SK-MEL-5 (cell line): Measurements from ENCODE around the gene CDH15. TPM values are rescaled to one million over a fixed set of nuclear protein-coding genes. Genes with fewer than 3 reads are reported as not detected.

Experiments
- DNase-seq: peaks from one replicate; pipeline ENCODE4 v3.0.0-alpha.2; 2016; ENCODE audit warnings: low read depth, low spot score
- in situ Hi-C: cut with HindIII; loops from 2 replicates; pipeline ENCODE4 v1.10.0; 2016; ENCODE audit warnings: low sequenced_read_pairs, high pct_unique_total_duplicates, low pct_unique_long_range_greater_than_20kb
- polyA plus RNA-seq, 2 experiments: library from polyadenylated mRNA; depleted of rRNA; stranded (reverse); fragments of >200 nt; gene quantifications; 2 replicates each; pipeline ENCODE4 v1.2.3, GENCODE V29; 2015
- total RNA-seq: library from RNA; depleted of rRNA; stranded (reverse); fragments of >200 nt; shearing (Covaris generic); gene quantifications from 2 replicates; pipeline ENCODE4 v1.2.3, GENCODE V29; 2014; rRNA removed

Gene CDH15
- total RNA-seq: not detected in 2 replicates
- polyA plus RNA-seq (2015; cell fraction: cytosol; rRNA removed): not detected in 2 replicates
- polyA plus RNA-seq (2015; cell fraction: nucleus; rRNA removed): 1.4 TPM in 1 of 2 replicates, not detected in the other

GRCh38 chr16:89171216-89172170 lies at the start of gene CDH15:
Gene CDH15 (plus strand): TSS chr16:89171748. CDS start chr16:89171832, 84 bp downstream.
- in situ Hi-C loops: no loop called here
- DNase-seq: peak; percentile 90

GRCh38 chr16:89122322-89122851 lies 49.2 kb upstream of the CDH15 start:
- no peak for DNase-seq
- in situ Hi-C loops: no loop called here

- in situ Hi-C loops: no loop called here
- DNase-seq: no peak
Measured at GRCh38 chr16:89123001-89123830, 48.3 kb upstream of the CDH15 start.

DNA sequence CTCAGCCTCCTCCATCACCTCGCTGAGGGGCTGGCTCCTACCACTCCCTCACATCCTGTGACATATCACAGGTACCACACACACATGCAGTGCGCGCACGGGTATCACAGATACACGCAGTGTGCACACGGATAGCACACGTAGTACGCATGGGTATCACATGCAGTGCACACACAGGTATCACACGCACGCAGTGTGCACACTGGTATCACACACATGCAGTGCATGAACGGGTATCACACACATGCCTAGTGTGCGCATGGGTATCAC lies 47.8 kb upstream of the CDH15 start:
- in situ Hi-C loops: no loop called here
- no peak for DNase-seq

- in situ Hi-C loops: no loop called here
- no peak for DNase-seq
Measured at GRCh38 chr16:89129378-89129777, 42.2 kb upstream of the CDH15 start.

- in situ Hi-C loops: no loop called here
- DNase-seq: no peak
Measured at GRCh38 chr16:89130448-89130847, 41.1 kb upstream of the CDH15 start.

DNA sequence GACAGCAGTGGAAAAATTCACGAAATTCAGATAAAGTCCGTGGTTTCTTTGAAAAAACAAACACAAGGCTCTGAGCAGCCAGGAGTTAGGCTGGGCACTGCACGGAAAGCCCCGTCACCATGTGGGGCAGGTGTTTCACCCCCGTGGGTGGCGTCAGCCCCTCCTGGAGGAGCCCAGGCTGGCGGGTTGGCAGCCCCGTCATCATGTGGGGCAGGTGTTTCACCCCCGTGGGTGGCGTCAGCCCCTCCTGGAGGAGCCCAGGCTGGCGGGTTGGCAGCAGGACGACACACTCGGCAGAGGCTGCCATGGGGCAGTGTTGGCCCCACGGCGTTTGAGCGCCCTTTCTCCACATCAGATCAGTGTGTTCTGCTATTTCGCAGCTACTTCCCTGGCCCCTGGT lies 39.8 kb upstream of the CDH15 start:
- no peak for DNase-seq
- in situ Hi-C loops: no loop called here

DNA sequence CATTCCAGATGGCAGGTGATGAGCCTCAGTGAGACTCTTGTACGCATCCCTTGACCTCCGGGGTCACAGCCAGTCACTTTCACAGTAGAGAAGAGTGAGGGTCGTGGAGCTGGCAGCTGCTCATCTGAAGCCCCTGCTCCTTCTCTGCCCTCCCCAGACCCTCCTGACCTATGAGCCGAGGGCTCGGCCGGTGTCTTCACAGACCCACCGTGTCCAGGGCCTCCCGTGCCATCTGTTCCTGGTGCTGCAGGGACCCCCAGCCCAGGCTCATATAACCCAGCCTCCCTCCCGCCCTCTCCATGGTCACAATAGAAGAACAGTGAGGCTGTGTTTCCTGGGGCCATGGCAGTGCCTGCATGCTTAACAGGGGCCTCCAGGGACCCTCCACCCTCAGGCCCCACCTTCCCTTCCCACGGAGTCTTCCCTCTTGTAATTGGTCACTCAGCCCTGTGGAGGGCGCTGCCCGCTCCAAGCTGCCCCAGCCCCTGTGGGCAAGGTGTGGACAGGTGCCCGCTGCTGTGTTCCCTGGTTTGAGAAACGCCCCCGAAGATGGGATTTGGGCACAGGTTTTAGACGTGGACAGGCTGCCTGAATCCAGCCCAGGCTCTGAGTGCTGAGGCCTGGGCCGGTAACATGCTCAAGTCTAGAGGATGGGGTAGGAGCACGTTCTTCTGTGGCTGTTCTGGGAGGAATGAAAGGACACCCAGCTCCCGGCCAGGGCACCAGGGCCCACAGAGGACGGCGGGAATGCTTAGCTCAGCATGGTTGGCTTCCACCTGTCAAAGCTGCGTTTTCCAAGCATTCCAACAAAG lies 39.1 kb upstream of the CDH15 start:
- in situ Hi-C loops: no loop called here
- DNase-seq: no peak

DNA sequence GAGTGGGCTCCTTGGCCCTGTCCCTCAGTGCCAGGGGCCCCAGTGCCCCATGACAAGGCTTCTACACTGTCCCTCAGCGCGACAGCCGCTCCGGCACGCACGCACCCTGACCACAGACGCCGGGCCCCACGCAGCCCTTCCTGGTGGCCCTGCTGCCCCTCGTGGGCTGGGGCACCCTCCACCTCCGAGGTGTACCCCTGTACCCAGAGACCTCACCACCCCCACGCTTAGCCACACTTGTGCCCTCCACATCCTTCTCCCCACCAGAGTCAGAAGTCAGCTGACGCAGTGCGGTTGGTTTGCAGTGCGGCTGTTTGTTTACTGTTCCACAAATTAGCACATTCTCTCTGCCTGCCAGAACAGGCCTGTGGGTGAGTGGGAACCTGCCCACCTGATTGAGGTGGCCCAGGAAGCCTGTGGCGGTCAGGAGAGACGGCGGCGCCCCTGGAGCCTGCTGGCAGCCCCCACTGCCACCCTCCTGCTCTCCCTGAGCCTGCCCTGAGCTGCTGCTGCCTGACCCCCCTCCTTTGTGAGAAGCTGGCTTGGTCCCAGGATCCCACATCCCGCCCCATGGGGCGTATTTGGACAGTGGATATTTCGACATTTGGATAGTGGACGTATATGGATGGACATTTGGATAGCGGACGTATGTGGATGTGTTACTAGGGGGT lies 38.0 kb upstream of the CDH15 start:
- no peak for DNase-seq
- in situ Hi-C loops: no loop called here

DNA sequence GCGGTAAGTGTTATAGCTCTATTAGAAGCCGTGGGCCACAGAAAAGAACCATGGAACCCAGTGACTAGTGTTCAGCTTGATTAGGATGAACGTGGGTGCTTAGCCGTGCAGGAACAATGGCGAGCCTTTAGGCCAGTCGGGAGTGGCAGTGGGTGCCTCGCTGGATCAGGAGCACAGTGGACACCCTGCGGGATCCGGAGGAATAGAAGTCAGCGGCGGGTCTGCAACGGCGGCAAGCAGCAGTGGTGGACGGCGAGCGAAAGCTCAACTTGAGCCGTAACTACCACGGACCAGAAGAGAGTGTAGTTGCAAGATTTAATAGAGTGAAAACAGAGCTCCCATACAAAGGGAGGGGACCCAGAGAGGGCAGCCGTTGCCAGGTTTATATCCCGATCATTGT lies 37.3 kb upstream of the CDH15 start:
- in situ Hi-C loops: no loop called here
- no peak for DNase-seq

DNA sequence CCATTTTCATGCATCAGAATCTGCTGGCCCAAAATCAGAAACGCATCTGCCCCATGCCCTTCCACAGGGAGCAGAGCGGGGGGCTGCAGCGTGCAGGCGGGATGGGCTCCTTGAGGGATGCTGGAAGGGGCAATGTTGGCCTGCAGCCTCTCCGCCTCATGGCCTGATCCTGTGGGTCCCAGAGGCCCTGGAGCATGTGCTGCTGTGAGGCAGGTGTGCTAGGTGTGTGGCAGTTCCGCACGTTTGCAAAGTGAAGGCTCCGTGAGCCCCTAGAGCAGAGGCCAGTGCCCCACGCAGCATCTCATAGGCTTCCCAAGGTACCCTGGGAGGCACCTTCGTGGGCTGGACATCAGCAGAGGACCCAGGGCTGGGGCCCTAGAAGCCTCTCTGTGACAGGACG lies 36.4 kb upstream of the CDH15 start:
- no peak for DNase-seq
- in situ Hi-C loops: no loop called here

- DNase-seq: no peak
- in situ Hi-C loops: no loop called here
Measured at GRCh38 chr16:89135971-89136765, 35.4 kb upstream of the CDH15 start.

GRCh38 chr16:89136931-89137330 lies 34.6 kb upstream of the CDH15 start:
- no peak for DNase-seq
- in situ Hi-C loops: no loop called here

DNA sequence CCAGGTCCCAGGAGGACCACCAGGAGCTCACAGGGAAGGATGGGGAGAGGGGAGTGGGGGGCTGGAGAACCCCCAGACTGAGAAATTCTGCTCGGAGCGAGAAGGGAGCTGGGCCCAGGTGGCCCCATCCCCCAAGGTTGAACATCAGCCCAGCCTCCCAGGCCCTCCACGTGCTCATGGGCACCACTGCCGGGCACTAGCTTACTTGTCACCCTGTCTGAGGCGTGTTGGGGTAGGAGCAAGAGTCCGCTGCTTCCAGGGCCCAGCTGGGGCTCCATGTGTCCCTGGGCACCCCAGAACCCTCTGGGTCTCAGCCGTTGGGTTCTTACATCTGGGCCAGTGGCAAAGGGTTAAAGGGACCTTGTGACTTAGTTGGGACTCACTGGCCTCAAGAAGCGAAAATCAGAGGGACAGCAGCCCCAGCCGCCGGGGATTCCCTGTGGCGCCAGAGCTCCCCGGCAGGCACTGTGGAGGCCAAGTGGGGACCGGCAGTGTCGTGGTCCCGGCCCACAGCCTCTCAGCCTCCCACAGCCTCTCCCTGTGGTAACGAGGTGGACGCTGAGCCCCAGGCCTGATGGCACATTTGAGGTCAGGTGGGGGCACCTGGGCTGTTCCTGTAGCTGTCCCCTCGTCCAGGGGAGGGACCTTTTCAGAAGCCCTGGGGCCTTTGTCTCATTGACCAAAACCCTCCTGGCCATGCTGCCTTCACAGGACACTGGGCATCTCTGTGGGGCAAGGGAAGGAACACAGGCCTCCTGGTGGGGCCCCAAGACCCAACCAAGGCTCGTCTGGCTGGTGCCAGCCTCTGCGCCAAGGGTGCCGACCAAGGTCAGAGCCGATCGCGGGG lies 33.7 kb upstream of the CDH15 start:
- in situ Hi-C loops: no loop called here
- no peak for DNase-seq

DNA sequence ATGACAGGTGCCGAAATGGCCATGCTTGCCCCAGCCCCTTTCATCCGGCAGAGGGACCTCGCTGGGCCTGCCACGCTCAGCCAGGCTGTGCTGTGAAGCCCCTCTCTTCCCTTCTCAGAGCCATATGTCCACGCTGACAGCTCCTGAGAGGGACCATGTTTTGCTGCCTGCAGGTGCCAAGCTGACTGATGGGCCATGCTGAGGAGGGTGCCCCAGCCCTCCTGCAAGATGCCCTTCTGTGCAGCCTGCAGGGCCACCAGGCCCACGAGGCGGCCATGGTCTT lies 33.1 kb upstream of the CDH15 start:
- no peak for DNase-seq
- in situ Hi-C loops: no loop called here
